SK-N-SH (cell line): ENCODE data around the gene PLLP. TPM values are rescaled to one million over a fixed set of nuclear protein-coding genes. Genes with fewer than 3 reads are reported as not detected.

Source experiments
- CTCF ChIA-PET: fragments of 300-600, 350-600 bp; formaldehyde crosslinking; extraction: SDS; loops from one replicate; lab custom pipeline; 2021; lab: Yijun Ruan, JAX
- POLR2A ChIA-PET: fragments of 350-600 bp; sonication (Branson Sonifier 250); formaldehyde crosslinking; extraction: SDS; loops from one replicate; lab custom pipeline; 2020; ENCODE audit warnings: antibody characterized with exemption, inconsistent platforms; lab: Yijun Ruan, JAX
- DNase-seq: peaks from one replicate; pipeline ENCODE4 v3.0.0; 2012
- H2AFZ ChIP-seq: fragments of 200-600 bp; sonication (generic); 2 replicates; pipeline ENCODE4 v1.8.1; 2016; ENCODE audit warnings: antibody characterized with exemption, mild to moderate bottlenecking, low read depth
- H3F3A ChIP-seq: fragments of 200-600 bp; sonication (generic); replicated peaks from 2 replicates; pipeline ENCODE3; 2016; ENCODE audit warnings: antibody characterized with exemption, mild to moderate bottlenecking; ENCODE audit not compliant: insufficient read depth
- H3K27ac ChIP-seq, 2 experiments: fragments of 200-500 bp in 1 of 2; fragments of 200-600 bp in 1 of 2; sonication (Bioruptor generic) in 1 of 2; sonication (generic), shearing (Covaris generic) in 1 of 2; 2 replicates each; pipeline versions ENCODE4 v1.5.1 to v1.6.1; 2014 to 2016; ENCODE audit warnings: low read depth in 2 of 2, inconsistent platforms in 1 of 2, low read length in 1 of 2, mild to moderate bottlenecking in 1 of 2, mixed read lengths in 1 of 2
- H3K27me3 ChIP-seq: fragments of 200-600 bp; sonication (generic), shearing (Covaris generic); 2 replicates; pipeline ENCODE4 v1.6.1; 2016; ENCODE audit warnings: mixed run types; ENCODE audit not compliant: insufficient read depth
- H3K36me3 ChIP-seq, 2 experiments: fragments of 200-500 bp in 1 of 2; fragments of 200-600 bp in 1 of 2; sonication (Bioruptor generic) in 1 of 2; sonication (generic) in 1 of 2; replicated peaks in 1 of 2; 2 replicates each; pipeline versions ENCODE3 to v1.5.1; 2014 to 2016; ENCODE audit warnings: low read length in 1 of 2, mild to moderate bottlenecking in 1 of 2; ENCODE audit not compliant: insufficient read depth in 2 of 2, control insufficient read depth in 1 of 2
- H3K4me1 ChIP-seq, 2 experiments: fragments of 200-500 bp in 1 of 2; fragments of 200-600 bp in 1 of 2; sonication (Bioruptor generic) in 1 of 2; sonication (generic), shearing (Covaris generic) in 1 of 2; 2 replicates each; pipeline versions ENCODE4 v1.5.1 to v1.6.1; 2014 to 2016; ENCODE audit warnings: low read depth in 1 of 2, low read length in 1 of 2, mixed run types in 1 of 2; ENCODE audit not compliant: insufficient read depth in 2 of 2, control insufficient read depth in 1 of 2
- H3K4me2 ChIP-seq: fragments of 200-600 bp; sonication (generic), shearing (Covaris generic); 2 replicates; pipeline ENCODE4 v1.6.1; 2017; ENCODE audit warnings: mixed run types
- H3K4me3 ChIP-seq, 2 experiments: fragments of 200-500 bp in 1 of 2; fragments of 200-600 bp in 1 of 2; sonication (Bioruptor generic) in 1 of 2; sonication (generic), shearing (Covaris generic) in 1 of 2; 2 replicates each; pipeline versions ENCODE4 v1.5.1 to v1.8.1; 2014 to 2016; ENCODE audit warnings: low read depth in 2 of 2, inconsistent platforms in 1 of 2, low read length in 1 of 2, mild to moderate bottlenecking in 1 of 2, mixed read lengths in 1 of 2, moderate library complexity in 1 of 2
- H3K79me2 ChIP-seq: fragments of 200-600 bp; sonication (generic); 2 replicates; pipeline ENCODE4 v1.8.1; 2017; ENCODE audit warnings: mild to moderate bottlenecking; ENCODE audit not compliant: insufficient read depth
- H3K9ac ChIP-seq: fragments of 200-600 bp; sonication (generic); 2 replicates; pipeline ENCODE4 v1.6.1; 2017; ENCODE audit warnings: mixed run types
- H3K9me2 ChIP-seq: fragments of 200-600 bp; sonication (generic); 2 replicates; pipeline ENCODE4 v1.6.1; 2017; ENCODE audit warnings: mixed run types
- H3K9me3 ChIP-seq: fragments of 200-600 bp; sonication (generic); 2 replicates; pipeline ENCODE4 v1.6.1; 2017; ENCODE audit warnings: mixed run types, mild to moderate bottlenecking, moderate library complexity
- H4K20me1 ChIP-seq: fragments of 200-600 bp; sonication (generic); 2 replicates; pipeline ENCODE4 v1.6.1; 2017; ENCODE audit warnings: mild to moderate bottlenecking, mixed run types; ENCODE audit not compliant: insufficient read depth
- CHD2 ChIP-seq: fragments of 150-350 bp; IDR thresholded peaks from 2 replicates; pipeline ENCODE4 v1.6.1; 2018; ENCODE audit warnings: low read length; ENCODE audit not compliant: partially characterized antibody
- EP300 ChIP-seq, 2 experiments: IDR thresholded peaks; 2 replicates each; pipeline versions ENCODE4 v1.4.0 to v1.6.1; 2012; ENCODE audit warnings: borderline replicate concordance in 1 of 2, low read depth in 1 of 2, low read length in 1 of 2
- FOSL2 ChIP-seq: IDR thresholded peaks from 2 replicates; pipeline ENCODE4 v1.4.0; 2012; ENCODE audit warnings: low read depth, mild to moderate bottlenecking, moderate library complexity, borderline replicate concordance
- JUND ChIP-seq: IDR thresholded peaks from 2 replicates; pipeline ENCODE4 v1.4.0; 2012
- MEF2A ChIP-seq: IDR thresholded peaks from 2 replicates; pipeline ENCODE4 v1.4.0; 2012; ENCODE audit warnings: low read depth, borderline replicate concordance
- NFIC ChIP-seq: IDR thresholded peaks from 2 replicates; pipeline ENCODE4 v1.4.0; 2012; ENCODE audit warnings: borderline replicate concordance
- NRF1 ChIP-seq: IDR thresholded peaks from 2 replicates; pipeline ENCODE4 v1.6.1; 2012; ENCODE audit warnings: low read depth, mild to moderate bottlenecking, low read length
- RAD21 ChIP-seq: IDR thresholded peaks from 2 replicates; pipeline ENCODE4 v1.6.1; 2012; ENCODE audit warnings: mild to moderate bottlenecking, low read length
- RCOR1 ChIP-seq: fragments of 150-350 bp; IDR thresholded peaks from 2 replicates; pipeline ENCODE4 v1.6.1; 2017; ENCODE audit warnings: antibody characterized with exemption, low read length
- RFX5 ChIP-seq: IDR thresholded peaks from 2 replicates; pipeline ENCODE4 v1.6.1; 2012; ENCODE audit warnings: mild to moderate bottlenecking, improper control_type of control experiment, low read length
- SIN3A ChIP-seq: IDR thresholded peaks from 2 replicates; pipeline ENCODE4 v1.6.1; 2012; ENCODE audit warnings: low read depth, mild to moderate bottlenecking, low read length, moderate library complexity, borderline replicate concordance
- TCF12 ChIP-seq: IDR thresholded peaks from 2 replicates; pipeline ENCODE4 v1.4.0; 2012
- YY1 ChIP-seq: IDR thresholded peaks from 2 replicates; pipeline ENCODE4 v1.4.0; 2012; ENCODE audit warnings: low read depth, mild to moderate bottlenecking
- WGBS: methylation state at CpG from one replicate; pipeline ENCODE4 v1.1.6; 2017; ENCODE audit warnings: low lambda C conversion rate; 5-methylcytosine and 5-hydroxymethylcytosine counted together
- polyA plus RNA-seq, 3 experiments: library from polyadenylated mRNA; depleted of rRNA; stranded (reverse); fragments of >200 nt; gene quantifications; 2 replicates each; pipeline ENCODE4 v1.2.3, GENCODE V29; 2012
- TF ChIP-seq, protein P1 (sequence below): IDR thresholded peaks from 2 replicates; pipeline ENCODE4 v1.4.0; 2012; ENCODE audit warnings: low read depth, borderline replicate concordance
- TF ChIP-seq, protein P2 (sequence below): fragments of 150-350 bp; IDR thresholded peaks from 2 replicates; pipeline ENCODE4 v1.6.1; 2017; ENCODE audit warnings: antibody characterized with exemption, low read length, low read depth, borderline replicate concordance
- TF ChIP-seq, protein P3 (sequence below): IDR thresholded peaks from 2 replicates; pipeline ENCODE4 v1.4.0; 2012; ENCODE audit warnings: low read depth
- TF ChIP-seq, protein P4 (sequence below): fragments of 200-600 bp; sonication (generic); IDR thresholded peaks from 2 replicates; pipeline ENCODE4 v1.6.1; 2017; ENCODE audit warnings: antibody characterized with exemption, mild to moderate bottlenecking, moderate library complexity
- TF ChIP-seq, protein P5 (sequence below): fragments of 150-350 bp; IDR thresholded peaks from 2 replicates; pipeline ENCODE4 v1.6.1; 2016; ENCODE audit warnings: mild to moderate bottlenecking, low read depth, low read length

Gene PLLP
- polyA plus RNA-seq, 1 of the 3 experiments (the other 2 are of a cell fraction), result 1.3 TPM

DNA sequence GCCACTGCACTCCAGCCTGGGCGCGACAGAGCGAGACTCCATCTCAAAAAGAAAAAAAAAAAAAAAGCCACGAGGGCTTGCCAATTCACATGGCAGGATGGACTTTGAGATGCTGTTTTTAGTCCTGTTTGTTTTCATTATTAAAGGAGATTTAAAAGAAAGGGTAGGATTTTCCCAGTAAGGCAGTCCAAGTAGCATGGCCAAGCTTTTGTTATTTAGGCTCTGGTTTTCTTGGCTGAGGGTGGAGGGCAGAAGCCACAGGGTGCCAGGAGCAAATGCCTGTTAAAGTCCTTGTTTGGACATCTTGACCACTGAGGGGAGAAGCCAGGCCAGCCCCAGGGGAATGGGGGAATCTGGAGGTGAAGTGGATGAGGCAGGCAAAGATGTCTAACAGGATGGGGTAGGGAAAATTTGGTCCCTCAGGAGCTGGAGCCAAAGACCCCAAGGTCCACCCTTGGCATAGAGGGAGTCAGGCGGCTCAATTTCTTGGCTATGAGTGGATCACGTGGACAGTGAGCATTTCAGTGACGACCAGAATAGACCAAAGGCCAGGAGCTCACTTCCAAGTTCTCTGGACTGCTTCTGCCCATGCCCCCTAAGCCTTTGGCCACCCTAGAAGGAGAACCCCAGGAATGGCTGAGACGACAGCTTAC is 20.8 kb upstream of the PLLP start:
- H3K9me2 ChIP-seq, result no peaks in the 10 kb centered on the region
- H2AFZ ChIP-seq, result no peak overlapping the region
- no peaks in the 10 kb centered on the region for H3K79me2 ChIP-seq
- ChIA-PET POLR2A (no interaction called here), CTCF (interaction anchor here (1.1 to 26.6 kb wide), 2 partner anchors 111 to 157 kb away, joined by 3 to 544 read pairs; partner anchors contain the start of gene POLR2C)
- no peak overlapping the region for H3K4me3 ChIP-seq
- H3K27me3 ChIP-seq, result no peaks in the 10 kb centered on the region
- peaks cover 0 to 4% of the 10 kb centered on the region in 2 experiments; a peak in 1 of 4 replicates for H3K4me1 ChIP-seq
- no peak overlapping the region for H3K27ac ChIP-seq
- no peak overlapping the region for H3K4me2 ChIP-seq
- H3F3A ChIP-seq, result peaks cover under 1% of the 10 kb centered on the region
- H4K20me1 ChIP-seq, result no peaks in the 10 kb centered on the region
- H3K36me3 ChIP-seq, result no peaks in the 10 kb centered on the region
- DNase-seq, result no peak
- H3K9me3 ChIP-seq, result no peaks in the 10 kb centered on the region
- H3K9ac ChIP-seq, result no peak overlapping the region
- no peak for TF ChIP-seq FOSL2
- TF ChIP-seq YY1, result no peak
- no peak for TF ChIP-seq SIN3A
- TF ChIP-seq TCF12, result no peak
- TF ChIP-seq, protein P1, sequence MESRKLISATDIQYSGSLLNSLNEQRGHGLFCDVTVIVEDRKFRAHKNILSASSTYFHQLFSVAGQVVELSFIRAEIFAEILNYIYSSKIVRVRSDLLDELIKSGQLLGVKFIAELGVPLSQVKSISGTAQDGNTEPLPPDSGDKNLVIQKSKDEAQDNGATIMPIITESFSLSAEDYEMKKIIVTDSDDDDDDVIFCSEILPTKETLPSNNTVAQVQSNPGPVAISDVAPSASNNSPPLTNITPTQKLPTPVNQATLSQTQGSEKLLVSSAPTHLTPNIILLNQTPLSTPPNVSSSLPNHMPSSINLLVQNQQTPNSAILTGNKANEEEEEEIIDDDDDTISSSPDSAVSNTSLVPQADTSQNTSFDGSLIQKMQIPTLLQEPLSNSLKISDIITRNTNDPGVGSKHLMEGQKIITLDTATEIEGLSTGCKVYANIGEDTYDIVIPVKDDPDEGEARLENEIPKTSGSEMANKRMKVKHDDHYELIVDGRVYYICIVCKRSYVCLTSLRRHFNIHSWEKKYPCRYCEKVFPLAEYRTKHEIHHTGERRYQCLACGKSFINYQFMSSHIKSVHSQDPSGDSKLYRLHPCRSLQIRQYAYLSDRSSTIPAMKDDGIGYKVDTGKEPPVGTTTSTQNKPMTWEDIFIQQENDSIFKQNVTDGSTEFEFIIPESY, result no peak
- TF ChIP-seq RFX5, result no peak
- TF ChIP-seq NRF1, result no peak
- TF ChIP-seq, protein P2, sequence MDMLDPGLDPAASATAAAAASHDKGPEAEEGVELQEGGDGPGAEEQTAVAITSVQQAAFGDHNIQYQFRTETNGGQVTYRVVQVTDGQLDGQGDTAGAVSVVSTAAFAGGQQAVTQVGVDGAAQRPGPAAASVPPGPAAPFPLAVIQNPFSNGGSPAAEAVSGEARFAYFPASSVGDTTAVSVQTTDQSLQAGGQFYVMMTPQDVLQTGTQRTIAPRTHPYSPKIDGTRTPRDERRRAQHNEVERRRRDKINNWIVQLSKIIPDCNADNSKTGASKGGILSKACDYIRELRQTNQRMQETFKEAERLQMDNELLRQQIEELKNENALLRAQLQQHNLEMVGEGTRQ, result no peak
- TF ChIP-seq, protein P3, sequence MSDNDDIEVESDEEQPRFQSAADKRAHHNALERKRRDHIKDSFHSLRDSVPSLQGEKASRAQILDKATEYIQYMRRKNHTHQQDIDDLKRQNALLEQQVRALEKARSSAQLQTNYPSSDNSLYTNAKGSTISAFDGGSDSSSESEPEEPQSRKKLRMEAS, result no peak
- TF ChIP-seq, protein P4, sequence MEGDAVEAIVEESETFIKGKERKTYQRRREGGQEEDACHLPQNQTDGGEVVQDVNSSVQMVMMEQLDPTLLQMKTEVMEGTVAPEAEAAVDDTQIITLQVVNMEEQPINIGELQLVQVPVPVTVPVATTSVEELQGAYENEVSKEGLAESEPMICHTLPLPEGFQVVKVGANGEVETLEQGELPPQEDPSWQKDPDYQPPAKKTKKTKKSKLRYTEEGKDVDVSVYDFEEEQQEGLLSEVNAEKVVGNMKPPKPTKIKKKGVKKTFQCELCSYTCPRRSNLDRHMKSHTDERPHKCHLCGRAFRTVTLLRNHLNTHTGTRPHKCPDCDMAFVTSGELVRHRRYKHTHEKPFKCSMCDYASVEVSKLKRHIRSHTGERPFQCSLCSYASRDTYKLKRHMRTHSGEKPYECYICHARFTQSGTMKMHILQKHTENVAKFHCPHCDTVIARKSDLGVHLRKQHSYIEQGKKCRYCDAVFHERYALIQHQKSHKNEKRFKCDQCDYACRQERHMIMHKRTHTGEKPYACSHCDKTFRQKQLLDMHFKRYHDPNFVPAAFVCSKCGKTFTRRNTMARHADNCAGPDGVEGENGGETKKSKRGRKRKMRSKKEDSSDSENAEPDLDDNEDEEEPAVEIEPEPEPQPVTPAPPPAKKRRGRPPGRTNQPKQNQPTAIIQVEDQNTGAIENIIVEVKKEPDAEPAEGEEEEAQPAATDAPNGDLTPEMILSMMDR, result no peak
- no peak for TF ChIP-seq CHD2
- TF ChIP-seq RAD21, result no peak
- no peak for TF ChIP-seq MEF2A
- TF ChIP-seq NFIC, result no peak
- no peak for TF ChIP-seq JUND
- TF ChIP-seq, protein P5, sequence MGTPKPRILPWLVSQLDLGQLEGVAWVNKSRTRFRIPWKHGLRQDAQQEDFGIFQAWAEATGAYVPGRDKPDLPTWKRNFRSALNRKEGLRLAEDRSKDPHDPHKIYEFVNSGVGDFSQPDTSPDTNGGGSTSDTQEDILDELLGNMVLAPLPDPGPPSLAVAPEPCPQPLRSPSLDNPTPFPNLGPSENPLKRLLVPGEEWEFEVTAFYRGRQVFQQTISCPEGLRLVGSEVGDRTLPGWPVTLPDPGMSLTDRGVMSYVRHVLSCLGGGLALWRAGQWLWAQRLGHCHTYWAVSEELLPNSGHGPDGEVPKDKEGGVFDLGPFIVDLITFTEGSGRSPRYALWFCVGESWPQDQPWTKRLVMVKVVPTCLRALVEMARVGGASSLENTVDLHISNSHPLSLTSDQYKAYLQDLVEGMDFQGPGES, result no peak
- no peak for TF ChIP-seq EP300 (IDR thresholded peaks at IDR 0.05; ENCODE audit: borderline replicate concordance in 1 of 2, low read depth in 1 of 2, low read length in 1 of 2)
- no peak for TF ChIP-seq RCOR1
- 90% methylated on average over 8 of the region's 8 CpGs for WGBS
